Activated naive CD4-positive, alpha-beta T cell treated with anti-CD3 and anti-CD28 coated beads, Interleukin-2, amount 50 U/mL, for 72 hours (primary cell): ENCODE data around the gene DEFB114. TPM values are rescaled to one million over a fixed set of nuclear protein-coding genes. Genes with fewer than 3 reads are reported as not detected.
"Not testable (repeated sequence)": the region's sequence is repeated elsewhere in the genome, so short reads cannot be mapped to it uniquely, and the experiment has no call there.

ENCODE experiments used
- ATAC-seq, 2 donors: fragments of 150-1000 bp; cut with Tn5 transposase; 2 replicates each; pipeline ENCODE4 v1.10.0; 2021; ENCODE audit warnings: mild to moderate bottlenecking in 2 of 2, moderate library complexity in 2 of 2
- DNase-seq, 2 donors: peaks; one replicate each; pipeline ENCODE4 v3.0.0; 2021 to 2022; ENCODE audit warnings: low spot score in 2 of 2
- H3K27ac Mint-ChIP-seq, 2 donors: one replicate each; pipeline ENCODE4 v1.8.0; 2022; ENCODE audit warnings: mild to moderate bottlenecking in 2 of 2, mixed read lengths in 2 of 2
- H3K36me3 Mint-ChIP-seq, 2 donors: one replicate each; pipeline ENCODE4 v1.8.0; 2022; ENCODE audit warnings: mixed read lengths in 2 of 2
- H3K9me3 Mint-ChIP-seq, 2 donors: one replicate each; pipeline ENCODE4 v1.8.0; 2022; ENCODE audit warnings: mixed read lengths in 2 of 2
- total RNA-seq, 2 donors: library from RNA; stranded (reverse); gene quantifications; one replicate each; pipeline ENCODE4 v1.2.3, GENCODE V29; 2022

Gene DEFB114
- total RNA-seq, 2 donors from 2014 or later: not detected

GRCh38 chr6:49949062-49949461 is 14.9 kb downstream of the DEFB114 start:
- ATAC-seq (no peak), DNase-seq (no peak)
- no peak overlapping the region for H3K27ac Mint-ChIP-seq
- peaks cover 3 to 6% of the 10 kb centered on the region in 2 donors for H3K9me3 Mint-ChIP-seq
- no peaks in the 10 kb centered on the region for H3K36me3 Mint-ChIP-seq

DNA sequence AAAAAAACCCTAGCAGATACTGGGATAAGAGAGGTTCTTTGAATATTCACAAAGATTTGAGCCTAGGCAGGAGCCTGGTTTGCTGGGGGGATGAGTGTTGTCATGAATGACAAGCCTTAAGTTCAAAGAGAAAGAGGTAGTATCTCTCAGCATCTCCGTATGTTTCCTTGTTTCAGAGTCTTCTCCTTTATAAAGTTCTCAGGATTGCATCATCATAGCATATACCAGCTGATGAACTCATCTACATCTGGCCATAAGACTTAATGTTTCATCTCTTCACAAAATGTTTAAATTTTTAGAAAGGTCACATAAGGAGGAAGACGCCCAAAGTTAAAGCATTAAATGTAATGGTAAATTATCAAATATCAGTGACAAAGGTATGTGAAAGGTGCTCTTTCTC is 17.1 kb downstream of the DEFB114 start:
- no peak for ATAC-seq
- no peaks in the 10 kb centered on the region for H3K36me3 Mint-ChIP-seq
- H3K27ac Mint-ChIP-seq: no peak overlapping the region
- DNase-seq: no peak
- H3K9me3 Mint-ChIP-seq: peaks cover 3 to 7% of the 10 kb centered on the region in 2 donors

- not testable (repeated sequence) for DNase-seq, H3K36me3 Mint-ChIP-seq, H3K9me3 Mint-ChIP-seq, H3K27ac Mint-ChIP-seq, ATAC-seq
Measured at GRCh38 chr6:49944068-49944467, 19.9 kb downstream of the DEFB114 start.

GRCh38 chr6:49939993-49940498 is 23.9 kb downstream of the DEFB114 start:
- no peaks in the 10 kb centered on the region for H3K36me3 Mint-ChIP-seq
- H3K9me3 Mint-ChIP-seq: peaks cover 3 to 4% of the 10 kb centered on the region in 2 donors
- no peak overlapping the region for H3K27ac Mint-ChIP-seq
- ATAC-seq (no peak), DNase-seq (no peak)

GRCh38 chr6:49937811-49938210 is 26.2 kb downstream of the DEFB114 start:
- no peak overlapping the region for H3K27ac Mint-ChIP-seq
- no peaks in the 10 kb centered on the region for H3K9me3 Mint-ChIP-seq
- DNase-seq (no peak), ATAC-seq (no peak)
- H3K36me3 Mint-ChIP-seq: no peaks in the 10 kb centered on the region

- H3K9me3 Mint-ChIP-seq: no peaks in the 10 kb centered on the region
- H3K27ac Mint-ChIP-seq: no peak overlapping the region
Measured at GRCh38 chr6:49937017-49937416, 26.9 kb downstream of the DEFB114 start.

DNA sequence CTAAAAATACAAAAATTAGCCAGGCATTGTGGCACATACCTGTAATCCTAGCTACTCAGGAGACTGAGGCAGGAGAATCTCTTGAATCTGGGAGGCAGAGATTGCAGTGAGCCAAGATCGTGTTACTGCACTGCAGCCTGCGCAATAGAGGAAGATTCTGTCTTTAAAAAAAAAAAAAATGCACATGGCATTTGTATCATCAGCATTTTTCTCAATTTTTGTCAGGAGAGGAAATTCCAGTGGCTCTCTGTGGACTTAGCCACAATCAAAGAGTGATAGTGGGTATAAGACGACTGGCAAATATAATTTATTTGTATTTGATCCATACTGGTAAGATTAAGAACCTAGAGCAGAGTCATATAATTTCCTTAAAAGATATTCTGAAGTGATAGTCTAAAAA is 28.6 kb downstream of the DEFB114 start:
- Mint-ChIP-seq H3K36me3 (no peaks in the 10 kb centered on the region), H3K9me3 (no peaks in the 10 kb centered on the region), H3K27ac (no peak overlapping the region)
- ATAC-seq (no peak), DNase-seq (no peak)

More at GRCh38 chr6:49937017-49937416, 26.9 kb downstream of the DEFB114 start:
- H3K36me3 Mint-ChIP-seq: no peaks in the 10 kb centered on the region
- DNase-seq (no peak), ATAC-seq (no peak)

DNA sequence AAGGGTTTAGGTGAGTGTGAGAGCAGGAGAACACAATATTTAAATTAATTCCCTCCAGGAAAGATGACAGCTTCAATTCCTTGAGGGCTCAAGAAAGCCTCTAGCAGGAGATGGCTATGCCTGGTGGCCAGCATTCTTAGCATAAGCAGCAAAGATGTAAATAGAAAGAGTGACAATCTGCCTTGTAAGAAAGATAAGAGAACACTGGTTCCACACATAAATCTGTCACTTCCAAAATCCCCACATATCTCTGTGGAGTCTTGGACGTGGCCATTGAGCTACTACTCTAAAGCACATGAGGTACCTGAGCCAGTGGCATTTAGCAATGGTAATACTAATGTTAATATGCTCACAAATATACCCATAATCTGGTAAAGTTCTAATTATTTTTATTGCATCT is 29.2 kb downstream of the DEFB114 start:
- DNase-seq (no peak), ATAC-seq (no peak)
- H3K27ac Mint-ChIP-seq: no peak overlapping the region
- no peaks in the 10 kb centered on the region for H3K36me3 Mint-ChIP-seq
- no peaks in the 10 kb centered on the region for H3K9me3 Mint-ChIP-seq

GRCh38 chr6:49933526-49933925 is 30.4 kb downstream of the DEFB114 start:
- ATAC-seq (no peak), DNase-seq (no peak)
- H3K27ac Mint-ChIP-seq: no peak overlapping the region
- H3K36me3 Mint-ChIP-seq: no peaks in the 10 kb centered on the region
- no peaks in the 10 kb centered on the region for H3K9me3 Mint-ChIP-seq

GRCh38 chr6:49929340-49929739 is 34.6 kb downstream of the DEFB114 start:
- DNase-seq (no peak), ATAC-seq (no peak)
- H3K9me3 Mint-ChIP-seq: peaks cover 4 to 5% of the 10 kb centered on the region in 2 donors
- H3K27ac Mint-ChIP-seq: no peak overlapping the region
- H3K36me3 Mint-ChIP-seq: no peaks in the 10 kb centered on the region

DNA sequence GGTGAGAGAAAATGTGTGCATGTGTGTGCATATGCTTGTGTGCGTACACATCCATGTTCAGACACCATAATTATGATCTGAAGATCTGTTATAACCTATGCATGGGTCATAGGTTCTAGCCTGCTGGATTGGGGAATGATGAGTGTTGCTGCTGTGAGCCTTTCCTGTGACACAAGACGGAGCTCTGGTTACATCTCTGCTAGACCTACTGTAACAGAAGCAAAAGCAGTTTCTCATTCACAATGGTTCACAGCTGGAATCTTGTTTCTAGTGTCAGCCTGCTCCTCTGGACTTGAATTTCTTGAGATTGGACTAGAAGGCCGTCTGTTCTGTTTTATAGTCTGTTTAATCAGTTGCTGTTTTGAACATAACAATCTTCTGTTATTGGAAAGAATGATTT is 40.1 kb downstream of the DEFB114 start:
- no peaks in the 10 kb centered on the region for H3K36me3 Mint-ChIP-seq
- ATAC-seq: no peak
- no peak for DNase-seq
- peaks cover 7 to 18% of the 10 kb centered on the region in 2 donors for H3K9me3 Mint-ChIP-seq
- H3K27ac Mint-ChIP-seq: no peak overlapping the region

DNA sequence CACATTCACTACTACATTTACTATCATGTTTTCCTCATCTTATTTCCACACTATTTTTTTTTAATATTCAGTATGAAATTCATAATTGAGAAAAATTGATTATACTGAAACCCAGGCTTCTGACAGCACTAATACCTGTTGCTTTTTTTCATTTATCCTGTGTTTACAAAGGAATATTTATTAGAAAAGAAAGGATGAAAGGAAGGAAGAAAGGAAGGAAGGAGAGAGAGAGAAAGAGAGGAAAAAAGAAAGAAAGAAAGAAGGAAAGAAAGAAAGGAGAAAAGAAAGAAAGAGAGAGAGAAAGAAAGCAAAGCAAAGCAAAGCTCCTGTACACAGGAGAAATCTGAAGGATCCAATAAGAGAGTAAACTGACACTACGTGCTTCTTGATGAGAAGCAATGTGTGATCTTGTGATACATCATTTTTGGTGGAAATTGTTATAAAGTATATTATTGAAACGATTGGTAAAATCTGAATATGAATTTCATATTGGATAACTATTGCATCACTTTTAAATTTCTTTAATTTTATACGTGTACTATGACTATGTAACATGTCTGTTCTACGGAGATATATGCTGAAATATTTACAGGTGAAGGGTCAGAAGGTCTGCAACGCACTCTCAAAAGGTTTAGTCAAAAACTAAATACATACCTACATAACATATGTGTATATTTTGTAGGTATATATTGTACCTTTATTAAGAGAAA is 43.9 kb downstream of the DEFB114 start:
- Mint-ChIP-seq H3K27ac (no peak overlapping the region), H3K36me3 (no peaks in the 10 kb centered on the region)
- ATAC-seq: no peak

GRCh38 chr6:49919261-49919660 is 44.7 kb downstream of the DEFB114 start:
- peaks cover 3 to 13% of the 10 kb centered on the region in 2 donors for H3K9me3 Mint-ChIP-seq
- DNase-seq (no peak), ATAC-seq (no peak)

More for the DNA sequence above, 43.9 kb downstream of the DEFB114 start:
- no peak for DNase-seq
- H3K9me3 Mint-ChIP-seq: peaks cover 3 to 13% of the 10 kb centered on the region in 2 donors

DNA sequence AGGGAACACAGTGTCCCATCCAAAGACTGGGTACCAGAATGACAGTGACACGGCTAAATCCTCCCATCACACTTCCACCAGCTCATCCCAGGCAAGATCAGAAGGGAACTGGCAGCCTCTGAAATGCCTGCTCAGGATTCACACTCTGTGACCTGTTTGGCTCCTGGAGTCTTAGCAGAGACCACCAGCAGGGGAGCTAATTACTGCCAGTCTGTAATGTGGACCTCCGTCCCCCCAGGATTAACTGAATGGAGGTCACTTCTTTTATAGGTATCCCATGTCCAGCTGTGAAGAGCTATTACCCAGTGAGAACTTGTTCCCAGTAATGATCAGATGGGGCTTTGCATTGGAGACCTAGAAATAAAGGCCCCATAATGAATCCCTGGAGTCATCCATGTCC is 45.2 kb downstream of the DEFB114 start:
- no peaks in the 10 kb centered on the region for H3K36me3 Mint-ChIP-seq
- DNase-seq (no peak), ATAC-seq (no peak)
- H3K27ac Mint-ChIP-seq: no peak overlapping the region
- peaks cover 3 to 13% of the 10 kb centered on the region in 2 donors for H3K9me3 Mint-ChIP-seq

More at GRCh38 chr6:49919261-49919660, 44.7 kb downstream of the DEFB114 start:
- Mint-ChIP-seq H3K27ac (no peak overlapping the region), H3K36me3 (no peaks in the 10 kb centered on the region)

DNA sequence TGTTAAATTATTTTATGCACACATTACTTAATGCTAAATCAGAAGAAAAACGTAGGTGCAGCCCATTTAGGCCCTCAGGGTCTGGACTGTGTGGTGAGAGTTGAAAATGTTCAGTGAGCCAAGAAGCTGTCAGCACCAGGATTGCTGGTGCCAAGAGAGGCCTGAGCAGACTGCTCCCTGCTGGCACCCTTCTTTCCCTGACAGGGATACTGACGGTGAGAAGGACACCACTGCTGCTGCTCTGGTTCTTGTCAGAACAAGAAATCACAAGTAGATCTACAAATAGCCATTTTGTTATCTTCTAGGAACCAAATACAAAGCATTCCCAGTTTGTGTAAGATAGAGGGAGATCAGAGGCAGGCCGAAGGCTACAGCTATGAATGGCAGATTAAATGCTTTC is 48.9 kb downstream of the DEFB114 start:
- no peaks in the 10 kb centered on the region for H3K36me3 Mint-ChIP-seq
- peaks cover 0 to 6% of the 10 kb centered on the region in 2 donors for H3K9me3 Mint-ChIP-seq
- ATAC-seq (no peak), DNase-seq (no peak)
- H3K27ac Mint-ChIP-seq: no peak overlapping the region

DNA sequence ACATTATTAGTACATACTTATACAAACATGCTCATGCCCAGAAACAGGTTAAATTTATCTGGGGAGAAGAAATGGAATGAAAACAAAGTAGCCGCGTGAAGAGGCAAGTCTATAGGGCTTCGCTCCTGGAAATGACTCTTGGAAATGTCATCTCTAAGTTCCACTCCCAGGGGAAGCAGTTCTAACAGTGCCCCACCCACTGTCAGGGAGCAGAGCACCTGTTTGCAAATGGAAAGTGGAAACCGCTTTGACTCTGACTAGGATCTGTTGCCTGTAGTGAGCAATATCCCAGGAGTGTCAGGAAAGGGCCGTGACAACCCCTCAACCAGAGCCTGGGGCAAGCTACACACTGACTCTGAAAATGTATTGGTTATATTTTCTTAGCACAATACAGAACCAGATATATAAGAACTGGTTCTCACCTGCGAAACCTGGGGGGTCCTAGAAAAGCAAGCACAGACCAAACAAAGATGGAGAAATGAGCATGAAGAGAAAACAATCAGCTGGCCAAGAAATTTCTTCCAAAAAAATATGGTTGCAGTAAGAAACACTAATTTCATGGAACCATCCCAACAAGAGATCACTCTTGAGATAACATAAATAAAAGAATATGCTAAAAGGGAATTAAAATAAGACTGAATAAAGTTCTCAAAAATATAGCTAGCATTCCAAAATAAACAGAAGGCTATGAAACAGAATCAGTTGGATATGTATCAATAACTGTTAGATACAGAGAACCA is 50.2 kb downstream of the DEFB114 start:
- DNase-seq (no peak), ATAC-seq (no peak)
- no peak overlapping the region for H3K27ac Mint-ChIP-seq
- peaks cover 0 to 3% of the 10 kb centered on the region in 2 donors for H3K9me3 Mint-ChIP-seq
- no peaks in the 10 kb centered on the region for H3K36me3 Mint-ChIP-seq

- Mint-ChIP-seq H3K9me3 (peaks cover 0 to 3% of the 10 kb centered on the region in 2 donors), H3K36me3 (no peaks in the 10 kb centered on the region), H3K27ac (no peak overlapping the region)
- no peak for ATAC-seq
- DNase-seq: no peak
Measured at GRCh38 chr6:49912196-49912595, 51.8 kb downstream of the DEFB114 start.
